NK-92 treated with Interleukin-12 subunit alpha and Interleukin-12 subunit beta, amount 100 ng/mL, for 24 hours (cell line): ENCODE data around the gene LRRC14B.
A peak's percentile ranks its signal among the peaks of the same experiment; 100 is the strongest.
"Not testable (repeated sequence)": the region's sequence is repeated elsewhere in the genome, so short reads cannot be mapped to it uniquely, and the experiment has no call there.

ENCODE experiments used
- DNase-seq: peaks from one replicate; lab custom pipeline; 2025; lab: John Stamatoyannopoulos, UW

Gene LRRC14B

GRCh38 chr5:208449-209114, 17.3 kb downstream of the LRRC14B start:
- no peak for DNase-seq

- no peak for DNase-seq
Measured at GRCh38 chr5:213803-214395, 22.6 kb downstream of the LRRC14B start.

GRCh38 chr5:215256-215655, 24.0 kb downstream of the LRRC14B start:
- not testable (repeated sequence) for DNase-seq

GRCh38 chr5:216076-216475, 24.8 kb downstream of the LRRC14B start:
- DNase-seq: not testable (repeated sequence)

- DNase-seq: peak; percentile 95
Measured at GRCh38 chr5:217494-218456, 26.5 kb downstream of the LRRC14B start, which contains the start of the genes CCDC127 and SDHA. Gene CCDC127 (minus strand): TSS chr5:218153. CDS start chr5:216849, 1,304 bp downstream. Gene SDHA (plus strand): TSS chr5:218320. CDS start chr5:218356, 36 bp downstream.

- peak; percentile 50 for DNase-seq
Measured at GRCh38 chr5:218457-219291, 27.4 kb downstream of the LRRC14B start.

GRCh38 chr5:219460-219863, 28.2 kb downstream of the LRRC14B start:
- DNase-seq: peak; percentile 13

- no peak for DNase-seq
Measured at GRCh38 chr5:219991-220390, 28.7 kb downstream of the LRRC14B start.

GRCh38 chr5:222951-223715, 31.8 kb downstream of the LRRC14B start:
- not testable (repeated sequence) for DNase-seq

GRCh38 chr5:223791-224190, 32.5 kb downstream of the LRRC14B start:
- no peak for DNase-seq

- DNase-seq: no peak
Measured at GRCh38 chr5:225334-225733, 34.0 kb downstream of the LRRC14B start.

- not testable (repeated sequence) for DNase-seq
Measured at GRCh38 chr5:227375-227774, 36.1 kb downstream of the LRRC14B start.

GRCh38 chr5:228886-229285, 37.6 kb downstream of the LRRC14B start:
- DNase-seq: no peak

GRCh38 chr5:230711-231110, 39.4 kb downstream of the LRRC14B start:
- DNase-seq: no peak

GRCh38 chr5:231661-232060, 40.4 kb downstream of the LRRC14B start:
- no peak for DNase-seq

GRCh38 chr5:233426-233825, 42.1 kb downstream of the LRRC14B start:
- not testable (repeated sequence) for DNase-seq

GRCh38 chr5:234450-234849, 43.2 kb downstream of the LRRC14B start:
- no peak for DNase-seq

- DNase-seq: not testable (repeated sequence)
Measured at GRCh38 chr5:235527-235926, 44.2 kb downstream of the LRRC14B start.

GRCh38 chr5:237931-238330, 46.6 kb downstream of the LRRC14B start:
- not testable (repeated sequence) for DNase-seq

GRCh38 chr5:240550-240949, 49.3 kb downstream of the LRRC14B start:
- not testable (repeated sequence) for DNase-seq
